HepG2 (cell line): Measurements from ENCODE around the gene GRK5. TPM values are rescaled to one million over a fixed set of nuclear protein-coding genes. Genes with fewer than 3 reads are reported as not detected.

Experiments
- AHR ChIP-seq: IDR thresholded peaks from 2 replicates; pipeline ENCODE4 v1.6.1; 2018; ENCODE audit warnings: missing genetic modification reagents, missing compliant biosample characterization
- ATF5 ChIP-seq: sonication (generic); formaldehyde crosslinking; IDR thresholded peaks from 2 replicates; pipeline ENCODE4 v1.4.0; 2020; ENCODE audit warnings: mild to moderate bottlenecking, low read depth, missing genetic modification reagents
- LCORL ChIP-seq, 2 experiments: fragments of 450-650 bp in 1 of 2; sonication (generic) in 1 of 2; formaldehyde crosslinking in 1 of 2; IDR thresholded peaks; 2 replicates each; pipeline versions ENCODE4 v1.5.0 to v1.6.1; 2017 to 2020; ENCODE audit warnings: antibody characterized with exemption in 1 of 2, missing genetic modification reagents in 1 of 2
- MAZ ChIP-seq, 2 experiments: sonication (generic) in 1 of 2; formaldehyde crosslinking in 1 of 2; IDR thresholded peaks; 2 replicates each; pipeline versions ENCODE4 v1.5.0 to v1.6.1; 2012 to 2020; ENCODE audit warnings: low read depth in 2 of 2, mild to moderate bottlenecking in 2 of 2, borderline replicate concordance in 1 of 2, improper control_type of control experiment in 1 of 2, low read length in 1 of 2, missing genetic modification reagents in 1 of 2, moderate library complexity in 1 of 2
- MED8 ChIP-seq: sonication (generic); formaldehyde crosslinking; IDR thresholded peaks from 2 replicates; pipeline ENCODE4 v1.8.1; 2023; ENCODE audit warnings: mild to moderate bottlenecking, missing genetic modification reagents; ENCODE audit not compliant: insufficient replicate concordance
- MEIS1 ChIP-seq: sonication (generic); formaldehyde crosslinking; IDR thresholded peaks from 2 replicates; pipeline ENCODE4 v1.9.0; 2021; ENCODE audit warnings: mild to moderate bottlenecking, missing genetic modification reagents, moderate library complexity, borderline replicate concordance
- NFIC ChIP-seq: IDR thresholded peaks from 2 replicates; pipeline ENCODE4 v1.6.1; 2012; ENCODE audit warnings: mild to moderate bottlenecking, low read length, inconsistent platforms
- NR2F1 ChIP-seq, 2 experiments: fragments of 450-650 bp in 1 of 2; formaldehyde crosslinking in 1 of 2; IDR thresholded peaks; 2 replicates each; pipeline versions ENCODE4 v1.5.0 to v1.6.1; 2016 to 2020; ENCODE audit warnings: mild to moderate bottlenecking in 1 of 2, missing compliant biosample characterization in 1 of 2, missing genetic modification reagents in 1 of 2, moderate library complexity in 1 of 2
- NR2F2 ChIP-seq: IDR thresholded peaks from 2 replicates; pipeline ENCODE4 v1.6.1; 2012; ENCODE audit warnings: low read depth, inconsistent platforms, borderline replicate concordance
- UBTF ChIP-seq: sonication (generic); formaldehyde crosslinking; IDR thresholded peaks from 2 replicates; pipeline ENCODE4 v1.4.0; 2020; ENCODE audit warnings: mild to moderate bottlenecking, missing genetic modification reagents
- ZNF205 ChIP-seq: IDR thresholded peaks from 2 replicates; pipeline ENCODE4 v1.6.1; 2018; ENCODE audit warnings: missing biosample characterization, missing genetic modification reagents
- ZNF235 ChIP-seq: sonication (generic); formaldehyde crosslinking; IDR thresholded peaks from 2 replicates; pipeline ENCODE4 v1.8.1; 2023; ENCODE audit warnings: mild to moderate bottlenecking, missing genetic modification reagents, borderline replicate concordance
- ZNF546 ChIP-seq: sonication (generic); formaldehyde crosslinking; conservative IDR thresholded peaks from 2 replicates; pipeline ENCODE4 v1.8.1; 2023; ENCODE audit warnings: mild to moderate bottlenecking, missing genetic modification reagents
- ZNF605 ChIP-seq: sonication (generic); formaldehyde crosslinking; IDR thresholded peaks from 2 replicates; pipeline ENCODE4 v1.8.0; 2022; ENCODE audit warnings: mild to moderate bottlenecking, missing genetic modification reagents
- ZNF615 ChIP-seq: sonication (generic); formaldehyde crosslinking; IDR thresholded peaks from 2 replicates; pipeline ENCODE4 v1.5.0; 2020; ENCODE audit warnings: mild to moderate bottlenecking, missing genetic modification reagents, borderline replicate concordance
- polyA plus RNA-seq, 8 experiments: library from polyadenylated mRNA; depleted of rRNA in 3 of 8; stranded (reverse) in 7 of 8; unstranded in 1 of 8; fragments of >200 nt; fragmentation: Illumina TruSeq in 4 of 8; extraction: Trizol in 4 of 8; gene quantifications; 2 replicates each; pipeline versions ENCODE4 v1.2.1 to v1.2.3, GENCODE V29; 2011 to 2016; ENCODE audit warnings: low read depth in 4 of 8, missing spikeins in 1 of 8, mixed read lengths in 1 of 8; ENCODE audit not compliant: insufficient read depth in 1 of 8
- total RNA-seq, 5 experiments: library from RNA; depleted of rRNA; stranded (reverse); fragments of >200 nt; fragmentation: Illumina TruSeq; extraction: Trizol; gene quantifications; 2 replicates each; pipeline ENCODE4 v1.2.3, GENCODE V29; 2016; ENCODE audit warnings: low read depth in 1 of 5
- TF ChIP-seq, protein P1 (sequence below): fragments of 450-650 bp; IDR thresholded peaks from 2 replicates; pipeline ENCODE4 v1.6.1; 2016
- TF ChIP-seq, protein P2 (sequence below): sonication (generic); formaldehyde crosslinking; IDR thresholded peaks from 2 replicates; pipeline ENCODE4 v1.4.0; 2020; ENCODE audit warnings: mild to moderate bottlenecking, missing genetic modification reagents

GRK5 gene
- total and polyA plus RNA-seq, 2 of the 13 experiments (the other 11 are each of a cell fraction or from before 2014, with no cell fraction given), result 10.4 to 12.6 TPM

DNA sequence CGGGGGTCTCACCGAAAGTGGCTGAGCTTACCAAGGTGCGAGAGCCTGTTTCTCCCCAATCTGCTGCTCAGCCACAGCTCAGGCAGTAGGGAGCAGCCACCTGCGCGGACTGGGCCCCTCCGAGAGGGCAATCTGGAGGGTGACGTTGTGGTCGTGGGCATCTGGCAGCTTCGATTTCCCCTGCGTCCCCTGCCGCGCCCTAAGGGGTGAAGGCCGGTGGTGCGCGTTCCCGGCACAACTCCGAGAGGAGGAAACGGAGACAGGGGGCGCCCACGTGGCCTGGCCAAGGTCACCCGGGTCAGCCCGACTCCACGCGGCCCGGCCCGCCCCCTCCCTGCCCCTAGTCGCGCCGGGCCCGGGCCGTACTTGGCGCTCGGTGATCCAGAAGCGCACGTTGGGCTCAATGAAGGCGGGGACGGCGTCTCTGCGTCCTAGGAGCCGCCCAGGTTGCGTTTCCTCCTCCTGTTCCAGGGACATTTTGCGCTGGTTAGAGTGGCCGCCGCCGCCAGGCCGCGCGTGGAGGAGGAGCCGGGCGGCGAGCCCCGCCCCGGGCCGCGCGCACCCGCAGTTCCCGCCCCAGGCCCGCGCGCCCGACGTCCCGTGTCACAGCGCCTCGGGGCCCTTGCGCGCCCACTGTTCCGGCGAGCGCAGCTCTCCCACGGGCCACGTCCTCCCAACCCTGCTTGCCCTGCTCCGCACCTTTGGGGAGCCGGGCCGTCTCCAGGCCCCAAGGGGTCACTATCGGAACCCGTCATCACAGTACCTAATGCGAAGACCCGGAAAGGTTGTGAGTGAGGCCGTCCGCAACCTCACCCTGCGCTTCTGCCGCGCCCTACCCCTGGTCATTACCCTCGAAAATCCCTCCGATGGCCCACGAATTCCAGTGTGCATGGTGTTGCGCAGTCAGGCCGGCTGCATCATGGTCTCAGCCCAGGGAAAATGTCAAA, 41.9 kb upstream of the GRK5 start, which contains the start of gene SFXN4 (continued):
- TF ChIP-seq ZNF605 (CRISPR knock-in tag) (peak; percentile 73), NR2F2 (peak; percentile 66), ZNF615 (CRISPR knock-in tag) (no peak), NFIC (no peak), ZNF546 (no peak; the same call in 1 of the 2 replicates), UBTF (CRISPR knock-in tag) (peak; percentile 68; the same call in 1 of the 2 replicates), NR2F1 (CRISPR knock-in tag; IDR thresholded peaks at IDR 0.05) (peak; percentile 92 to 98), ZNF235 (CRISPR knock-in tag) (0 out of 2 replicates have a peak, but pooled peaks have one; percentile 42), LCORL (IDR thresholded peaks at IDR 0.05) (no peak), LCORL (CRISPR knock-in tag; IDR thresholded peaks at IDR 0.05) (no peak), MEIS1 (0 out of 2 replicates have a peak, but pooled peaks have one; percentile 45), MED8 (CRISPR knock-in tag) (peak; percentile 21), ZNF205 (peak; percentile 100), AHR (peak; percentile 94), MAZ (IDR thresholded peaks at IDR 0.05; ENCODE audit: borderline replicate concordance, low read depth, low read length) (no peak), MAZ (CRISPR knock-in tag; IDR thresholded peaks at IDR 0.05; ENCODE audit: low read depth) (peak; percentile 92), ATF5 (0 out of 2 replicates have a peak, but pooled peaks have one; percentile 22)
- TF ChIP-seq, protein P1, sequence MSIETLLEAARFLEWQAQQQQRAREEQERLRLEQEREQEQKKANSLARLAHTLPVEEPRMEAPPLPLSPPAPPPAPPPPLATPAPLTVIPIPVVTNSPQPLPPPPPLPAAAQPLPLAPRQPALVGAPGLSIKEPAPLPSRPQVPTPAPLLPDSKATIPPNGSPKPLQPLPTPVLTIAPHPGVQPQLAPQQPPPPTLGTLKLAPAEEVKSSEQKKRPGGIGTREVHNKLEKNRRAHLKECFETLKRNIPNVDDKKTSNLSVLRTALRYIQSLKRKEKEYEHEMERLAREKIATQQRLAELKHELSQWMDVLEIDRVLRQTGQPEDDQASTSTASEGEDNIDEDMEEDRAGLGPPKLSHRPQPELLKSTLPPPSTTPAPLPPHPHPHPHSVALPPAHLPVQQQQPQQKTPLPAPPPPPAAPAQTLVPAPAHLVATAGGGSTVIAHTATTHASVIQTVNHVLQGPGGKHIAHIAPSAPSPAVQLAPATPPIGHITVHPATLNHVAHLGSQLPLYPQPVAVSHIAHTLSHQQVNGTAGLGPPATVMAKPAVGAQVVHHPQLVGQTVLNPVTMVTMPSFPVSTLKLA, result peak; percentile 87
- TF ChIP-seq, protein P2, sequence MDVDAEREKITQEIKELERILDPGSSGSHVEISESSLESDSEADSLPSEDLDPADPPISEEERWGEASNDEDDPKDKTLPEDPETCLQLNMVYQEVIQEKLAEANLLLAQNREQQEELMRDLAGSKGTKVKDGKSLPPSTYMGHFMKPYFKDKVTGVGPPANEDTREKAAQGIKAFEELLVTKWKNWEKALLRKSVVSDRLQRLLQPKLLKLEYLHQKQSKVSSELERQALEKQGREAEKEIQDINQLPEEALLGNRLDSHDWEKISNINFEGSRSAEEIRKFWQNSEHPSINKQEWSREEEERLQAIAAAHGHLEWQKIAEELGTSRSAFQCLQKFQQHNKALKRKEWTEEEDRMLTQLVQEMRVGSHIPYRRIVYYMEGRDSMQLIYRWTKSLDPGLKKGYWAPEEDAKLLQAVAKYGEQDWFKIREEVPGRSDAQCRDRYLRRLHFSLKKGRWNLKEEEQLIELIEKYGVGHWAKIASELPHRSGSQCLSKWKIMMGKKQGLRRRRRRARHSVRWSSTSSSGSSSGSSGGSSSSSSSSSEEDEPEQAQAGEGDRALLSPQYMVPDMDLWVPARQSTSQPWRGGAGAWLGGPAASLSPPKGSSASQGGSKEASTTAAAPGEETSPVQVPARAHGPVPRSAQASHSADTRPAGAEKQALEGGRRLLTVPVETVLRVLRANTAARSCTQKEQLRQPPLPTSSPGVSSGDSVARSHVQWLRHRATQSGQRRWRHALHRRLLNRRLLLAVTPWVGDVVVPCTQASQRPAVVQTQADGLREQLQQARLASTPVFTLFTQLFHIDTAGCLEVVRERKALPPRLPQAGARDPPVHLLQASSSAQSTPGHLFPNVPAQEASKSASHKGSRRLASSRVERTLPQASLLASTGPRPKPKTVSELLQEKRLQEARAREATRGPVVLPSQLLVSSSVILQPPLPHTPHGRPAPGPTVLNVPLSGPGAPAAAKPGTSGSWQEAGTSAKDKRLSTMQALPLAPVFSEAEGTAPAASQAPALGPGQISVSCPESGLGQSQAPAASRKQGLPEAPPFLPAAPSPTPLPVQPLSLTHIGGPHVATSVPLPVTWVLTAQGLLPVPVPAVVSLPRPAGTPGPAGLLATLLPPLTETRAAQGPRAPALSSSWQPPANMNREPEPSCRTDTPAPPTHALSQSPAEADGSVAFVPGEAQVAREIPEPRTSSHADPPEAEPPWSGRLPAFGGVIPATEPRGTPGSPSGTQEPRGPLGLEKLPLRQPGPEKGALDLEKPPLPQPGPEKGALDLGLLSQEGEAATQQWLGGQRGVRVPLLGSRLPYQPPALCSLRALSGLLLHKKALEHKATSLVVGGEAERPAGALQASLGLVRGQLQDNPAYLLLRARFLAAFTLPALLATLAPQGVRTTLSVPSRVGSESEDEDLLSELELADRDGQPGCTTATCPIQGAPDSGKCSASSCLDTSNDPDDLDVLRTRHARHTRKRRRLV, result 0 out of 2 replicates have a peak, but pooled peaks have one; percentile 41
